H1 (cell line): ENCODE measurements around the gene C2CD3. TPM values are rescaled to one million over a fixed set of nuclear protein-coding genes. Genes with fewer than 3 reads are reported as not detected.
A peak's percentile ranks its signal among the peaks of the same experiment; 100 is the strongest.

Experiments
- CTCF ChIA-PET: fragments of 300-600 bp; sonication (Branson Sonifier 250); formaldehyde crosslinking; loops from one replicate; lab custom pipeline; 2021; ENCODE audit not compliant: partially characterized antibody; lab: Charles Lee
- POLR2A ChIA-PET: fragments of 300-600 bp; sonication (Branson Sonifier 250); formaldehyde crosslinking; loops from one replicate; lab custom pipeline; 2021; ENCODE audit warnings: inconsistent platforms; ENCODE audit not compliant: partially characterized antibody; lab: Charles Lee
- DNase-seq, 2 experiments: peaks; one replicate each; pipeline versions ENCODE4 v3.0.0 to v3.0.0-alpha.2; 2010 to 2022; ENCODE audit warnings: low spot score in 2 of 2, low read depth in 1 of 2, mixed read lengths in 1 of 2
- FAIRE-seq: peaks from 2 replicates; lab custom pipeline; 2011; peaks lifted over from hg19 to GRCh38; lab: Jason Lieb, UNC
- H2AFZ ChIP-seq: 2 replicates; pipeline ENCODE4 v1.8.1; 2012; ENCODE audit warnings: low read length, inconsistent platforms
- H2AK5ac ChIP-seq: 2 replicates; pipeline ENCODE4 v1.6.1; 2013; ENCODE audit warnings: low read depth, low read length
- H2BK120ac ChIP-seq: replicated peaks from 2 replicates; pipeline ENCODE3; 2013; ENCODE audit warnings: low read depth, low read length, inconsistent platforms
- H2BK12ac ChIP-seq: 2 replicates; pipeline ENCODE4 v1.6.1; 2013; ENCODE audit warnings: low read depth, low read length
- H2BK15ac ChIP-seq: 2 replicates; pipeline ENCODE4 v1.6.1; 2013; ENCODE audit warnings: low read length
- H2BK20ac ChIP-seq: 2 replicates; pipeline ENCODE4 v1.6.1; 2013; ENCODE audit warnings: low read length
- H2BK5ac ChIP-seq: 2 replicates; pipeline ENCODE4 v1.6.1; 2013; ENCODE audit warnings: low read depth, low read length
- H3K14ac ChIP-seq: 2 replicates; pipeline ENCODE4 v1.6.1; 2013; ENCODE audit warnings: inconsistent platforms; ENCODE audit not compliant: insufficient read length
- H3K18ac ChIP-seq: 2 replicates; pipeline ENCODE4 v1.6.1; 2013; ENCODE audit warnings: low read length; ENCODE audit errors: extremely low read depth
- H3K23ac ChIP-seq: 2 replicates; pipeline ENCODE4 v1.6.1; 2013; ENCODE audit warnings: inconsistent platforms; ENCODE audit not compliant: insufficient read length
- H3K23me2 ChIP-seq: 2 replicates; pipeline ENCODE4 v1.6.1; 2013; ENCODE audit warnings: low read depth, low read length
- H3K27ac ChIP-seq: 2 replicates; pipeline ENCODE4 v1.6.1; 2011; ENCODE audit warnings: low read depth, low read length, inconsistent platforms
- H3K27me3 ChIP-seq, 4 experiments: replicated peaks in 1 of 4; 1 replicate in 1 of 4; 2 replicates in 3 of 4; pipeline versions ENCODE4 v1.6.1 to v1.8.1; 2011 to 2013; ENCODE audit warnings: low read length in 3 of 4, mild to moderate bottlenecking in 3 of 4, inconsistent platforms in 2 of 4, mixed read lengths in 2 of 4, moderate library complexity in 1 of 4; ENCODE audit not compliant: control insufficient read depth in 3 of 4, insufficient read depth in 3 of 4; ENCODE audit errors: extremely low read depth in 1 of 4
- H3K36me3 ChIP-seq, 4 experiments: 2 replicates each; pipeline versions ENCODE4 v1.6.1 to v1.8.1; 2011 to 2013; ENCODE audit warnings: mild to moderate bottlenecking in 4 of 4, low read length in 3 of 4, moderate library complexity in 2 of 4, control low read depth in 1 of 4, inconsistent platforms in 1 of 4; ENCODE audit not compliant: insufficient read depth in 4 of 4, control insufficient read depth in 2 of 4
- H3K4ac ChIP-seq: replicated peaks from 2 replicates; pipeline ENCODE3; 2013; ENCODE audit warnings: low read length, low read depth, mixed read lengths, inconsistent platforms; ENCODE audit not compliant: insufficient read length
- H3K4me1 ChIP-seq, 4 experiments: replicated peaks in 1 of 4; 1 replicate in 1 of 4; 2 replicates in 3 of 4; pipeline versions ENCODE4 v1.6.1 to v1.8.1; 2011 to 2013; ENCODE audit warnings: low read length in 3 of 4, inconsistent platforms in 2 of 4, mixed read lengths in 1 of 4; ENCODE audit not compliant: insufficient read depth in 4 of 4, control insufficient read depth in 3 of 4
- H3K4me2 ChIP-seq, 2 experiments: 2 replicates each; pipeline versions ENCODE4 v1.6.1 to v1.8.1; 2011 to 2013; ENCODE audit warnings: low read depth in 2 of 2, low read length in 2 of 2, control low read depth in 1 of 2, inconsistent platforms in 1 of 2, mild to moderate bottlenecking in 1 of 2; ENCODE audit not compliant: insufficient read depth in 1 of 2
- H3K4me3 ChIP-seq, 4 experiments: fragments of 200-600, 300-600 bp in 1 of 4; sonication (generic), shearing (Covaris generic), sonication (Bioruptor Twin) in 1 of 4; 2 replicates each; pipeline versions ENCODE4 v1.5.1 to v1.8.1; 2011 to 2016; ENCODE audit warnings: low read length in 4 of 4, low read depth in 3 of 4, control low read depth in 2 of 4, inconsistent platforms in 2 of 4, mild to moderate bottlenecking in 2 of 4, mixed read lengths in 1 of 4, moderate library complexity in 1 of 4; ENCODE audit not compliant: insufficient read depth in 2 of 4; ENCODE audit errors: extremely low read depth in 1 of 4
- H3K56ac ChIP-seq: replicated peaks from 2 replicates; pipeline ENCODE3; 2013; ENCODE audit warnings: low read depth, mild to moderate bottlenecking, mixed read lengths, low read length, inconsistent platforms; ENCODE audit not compliant: insufficient read length
- H3K79me1 ChIP-seq: 2 replicates; pipeline ENCODE4 v1.6.1; 2013; ENCODE audit warnings: low read depth, low read length, control low read depth
- H3K79me2 ChIP-seq, 2 experiments: 2 replicates each; pipeline versions ENCODE4 v1.6.1 to v1.8.1; 2012 to 2013; ENCODE audit warnings: low read length in 2 of 2, mild to moderate bottlenecking in 2 of 2, inconsistent platforms in 1 of 2; ENCODE audit not compliant: insufficient read depth in 2 of 2, control insufficient read depth in 1 of 2
- H3K9ac ChIP-seq, 4 experiments: replicated peaks in 1 of 4; 1 replicate in 1 of 4; 2 replicates in 3 of 4; pipeline versions ENCODE4 v1.6.1 to v1.8.1; 2011 to 2013; ENCODE audit warnings: low read depth in 3 of 4, low read length in 3 of 4, control low read depth in 2 of 4, mild to moderate bottlenecking in 2 of 4, moderate library complexity in 2 of 4, inconsistent platforms in 1 of 4; ENCODE audit errors: extremely low read depth in 1 of 4
- H3K9me3 ChIP-seq, 2 experiments: 2 replicates each; pipeline versions ENCODE4 v1.6.1 to v1.8.1; 2012 to 2013; ENCODE audit warnings: mild to moderate bottlenecking in 2 of 2, moderate library complexity in 2 of 2, control low read depth in 1 of 2, inconsistent platforms in 1 of 2, low read depth in 1 of 2, low read length in 1 of 2, mixed read lengths in 1 of 2; ENCODE audit not compliant: insufficient read depth in 2 of 2
- H4K20me1 ChIP-seq, 2 experiments: replicated peaks in 1 of 2; 2 replicates each; pipeline versions ENCODE3 to v1.8.1; 2011 to 2013; ENCODE audit warnings: inconsistent platforms in 2 of 2, low read length in 2 of 2, mild to moderate bottlenecking in 1 of 2; ENCODE audit not compliant: insufficient read depth in 2 of 2, control insufficient read depth in 1 of 2
- H4K5ac ChIP-seq: 2 replicates; pipeline ENCODE4 v1.6.1; 2013; ENCODE audit warnings: low read length, low read depth, mixed read lengths, inconsistent platforms; ENCODE audit not compliant: insufficient read length
- H4K8ac ChIP-seq: 2 replicates; pipeline ENCODE4 v1.8.0; 2013; ENCODE audit warnings: mild to moderate bottlenecking, moderate library complexity, low read length, inconsistent platforms; ENCODE audit not compliant: insufficient read depth; ENCODE audit errors: extremely low read depth
- H4K91ac ChIP-seq: replicated peaks from 2 replicates; pipeline ENCODE3; 2013; ENCODE audit warnings: low read length, mixed read lengths, inconsistent platforms; ENCODE audit not compliant: insufficient read length
- ATF3 ChIP-seq: IDR thresholded peaks from 2 replicates; pipeline ENCODE4 v1.6.1; 2011; ENCODE audit warnings: low read depth, mild to moderate bottlenecking, low read length; ENCODE audit not compliant: insufficient read depth
- EZH2 ChIP-seq: fragments of 200-600 bp; sonication (generic); IDR thresholded peaks from 2 replicates; pipeline ENCODE4 v1.7.1; 2012; ENCODE audit warnings: low read depth, mild to moderate bottlenecking, moderate library complexity, low read length, inconsistent platforms; ENCODE audit not compliant: severe bottlenecking
- KDM5A ChIP-seq: fragments of 200-600 bp; IDR thresholded peaks from 2 replicates; pipeline ENCODE4 v1.7.1; 2012; ENCODE audit warnings: mild to moderate bottlenecking, low read length, inconsistent platforms, mixed read lengths
- POLR2A ChIP-seq, 2 experiments: IDR thresholded peaks; 1 replicate in 1 of 2; 2 replicates in 1 of 2; pipeline ENCODE4 v1.6.1; 2011; ENCODE audit warnings: low read depth in 2 of 2, low read length in 2 of 2, mild to moderate bottlenecking in 2 of 2; ENCODE audit errors: control extremely low read depth in 1 of 2
- RAD21 ChIP-seq, 2 experiments: IDR thresholded peaks in 1 of 2; conservative IDR thresholded peaks in 1 of 2; 2 replicates each; pipeline ENCODE4 v1.6.1; 2011; ENCODE audit warnings: low read depth in 2 of 2, low read length in 2 of 2, improper control_type of control experiment in 1 of 2, inconsistent platforms in 1 of 2, mild to moderate bottlenecking in 1 of 2, moderate library complexity in 1 of 2
- SIRT6 ChIP-seq: IDR thresholded peaks from one replicate; pipeline ENCODE4 v1.7.1; 2012; ENCODE audit warnings: low read length, inconsistent platforms
- SIX5 ChIP-seq: IDR thresholded peaks from 2 replicates; pipeline ENCODE4 v1.6.1; 2011; ENCODE audit warnings: mild to moderate bottlenecking, low read depth, low read length
- TAF1 ChIP-seq: IDR thresholded peaks from 2 replicates; pipeline ENCODE4 v1.6.1; 2011; ENCODE audit warnings: mild to moderate bottlenecking, low read depth, low read length
- WGBS, 2 experiments: shearing (Covaris generic) in 1 of 2; methylation state at CpG; one replicate each; pipeline versions ENCODE4 v1.1.6 to v1.1.7; 2013 to 2015; ENCODE audit warnings: low lambda C conversion rate in 2 of 2, mixed read lengths in 2 of 2, inconsistent platforms in 1 of 2, low coverage in 1 of 2, missing lambda C conversion rate in 1 of 2; ENCODE audit not compliant: insufficient replicate concordance in 2 of 2, insufficient coverage in 1 of 2, insufficient read length in 1 of 2; ENCODE audit errors: extremely low coverage in 1 of 2, missing lambda C conversion rate in 1 of 2; 5-methylcytosine and 5-hydroxymethylcytosine counted together
- polyA plus RNA-seq, 7 experiments: library from polyadenylated mRNA; depleted of rRNA in 3 of 7; stranded (reverse) in 5 of 7; unstranded in 2 of 7; fragments of >200 nt in 5 of 7; fragments of 200-250 nt in 2 of 7; gene quantifications; 1 replicate in 5 of 7; 2 replicates in 1 of 7; 4 replicates in 1 of 7; pipeline versions ENCODE4 v1.2.1 to v1.2.3, GENCODE V29; 2011 to 2013; ENCODE audit warnings: missing spikeins in 2 of 7, mixed read lengths in 2 of 7
- total RNA-seq: library from RNA; stranded (reverse); fragmentation: NEBNext Ultra II Directional; extraction: Animal tissue kit (Norgen Biotek cat#: 25700); gene quantifications from 2 replicates; pipeline ENCODE4 v1.2.1, GENCODE V29; 2021
- TF ChIP-seq, protein P1 (sequence below), 3 experiments: IDR thresholded peaks; 1 replicate in 2 of 3; 2 replicates in 1 of 3; pipeline versions ENCODE4 v1.5.1 to v1.6.1; 2011; ENCODE audit warnings: low read length in 3 of 3, mild to moderate bottlenecking in 3 of 3, inconsistent platforms in 2 of 3, low read depth in 1 of 3, moderate library complexity in 1 of 3; ENCODE audit not compliant: insufficient read depth in 1 of 3; ENCODE audit errors: control extremely low read depth in 1 of 3

Gene C2CD3
- total and polyA plus RNA-seq, 2 of the 8 experiments (the other 6 are each of a cell fraction or from before 2014, with no cell fraction given), result 11.0 to 29.1 TPM

DNA sequence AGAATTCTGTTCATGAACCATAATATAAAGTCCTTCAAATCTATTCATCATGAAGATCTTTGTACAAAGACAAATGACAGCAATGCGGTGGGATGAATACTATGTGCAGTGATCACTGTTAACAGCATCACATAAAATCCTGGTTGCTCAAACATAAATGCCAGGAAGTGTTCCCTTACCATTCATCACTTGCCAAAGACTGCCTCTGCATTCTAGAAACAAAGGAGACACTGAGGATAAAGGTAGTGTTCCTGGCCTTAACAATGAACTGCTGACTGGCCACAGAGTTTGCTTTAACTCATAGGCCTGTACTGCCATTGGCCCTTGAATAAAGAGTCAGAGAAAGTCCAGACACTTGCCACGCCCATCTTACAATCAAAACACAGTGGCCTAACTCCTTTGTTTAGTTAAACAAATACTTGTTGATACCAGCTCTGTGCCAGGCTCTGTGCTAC is 29.5 kb downstream of the C2CD3 start:
- H3K4me2 ChIP-seq, result 0 out of 4 replicates have a peak overlapping the region, but pooled peaks of 1 of the 2 experiments have one; percentile 5

More for the DNA sequence above, 29.5 kb downstream of the C2CD3 start:
- DNase-seq, result no peak
- no peaks in the 10 kb centered on the region for H4K20me1 ChIP-seq
- peak overlapping the region; percentile 2; the same call in 1 of the 2 replicates for H2BK5ac ChIP-seq
- ChIA-PET POLR2A (interaction anchor here (0.5 kb wide), 1 partner anchor 11 kb away, joined by 3 read pairs; no protein-coding TSS in a partner anchor), CTCF (no interaction called here)
- no peak overlapping the region for H4K91ac ChIP-seq
- H4K5ac ChIP-seq, result no peak overlapping the region
- H3K36me3 ChIP-seq, result peaks cover 0 to 21% (median 2%) of the 10 kb centered on the region in 4 experiments; a peak in 5 of 8 replicates
- H2BK20ac ChIP-seq, result no peak overlapping the region
- H3K4ac ChIP-seq, result no peak overlapping the region
- H3K23ac ChIP-seq, result no peak overlapping the region
- no peak overlapping the region for H2BK120ac ChIP-seq
- no peaks in the 10 kb centered on the region for H3K79me2 ChIP-seq
- H3K27ac ChIP-seq, result 0 out of 2 replicates have a peak overlapping the region, but pooled peaks have one; percentile 18
- H4K8ac ChIP-seq, result no peak overlapping the region
- H2BK12ac ChIP-seq, result peak overlapping the region; percentile 41; the same call in 1 of the 2 replicates
- no peaks in the 10 kb centered on the region; the same call in 1 of the 2 replicates for H3K79me1 ChIP-seq
- no peak for FAIRE-seq
- peaks cover 0 to 14% (median 7%) of the 10 kb centered on the region in 4 experiments; a peak in 5 of 7 replicates for H3K4me1 ChIP-seq
- H3K9ac ChIP-seq, result no peak overlapping the region; a peak in 1 of 7 replicates
- H3K4me3 ChIP-seq, result no peak overlapping the region
- no peaks in the 10 kb centered on the region for H3K23me2 ChIP-seq
- 80% methylated on average over 2 of the region's 2 CpGs; no CpG with 5 or more reads in 1 of the 2 experiments for WGBS, 2 experiments
- H2AFZ ChIP-seq, result no peak overlapping the region
- H3K56ac ChIP-seq, result no peak overlapping the region
- H2BK15ac ChIP-seq, result no peak overlapping the region
- H3K14ac ChIP-seq, result no peak overlapping the region
- H3K9me3 ChIP-seq, result no peaks in the 10 kb centered on the region
- peak overlapping the region; percentile 54; the same call in 1 of the 2 replicates for H2AK5ac ChIP-seq
- H3K27me3 ChIP-seq, result no peaks in the 10 kb centered on the region
- H3K18ac ChIP-seq, result no peak overlapping the region
- TF ChIP-seq SIRT6 (no peak), ATF3 (no peak), EZH2 (no peak), SIX5 (no peak), KDM5A (no peak), TAF1 (peak; percentile 26; the same call in 1 of the 2 replicates), RAD21 (IDR thresholded peaks at IDR 0.05 in 1 of 2, conservative IDR thresholded peaks at IDR 0.05 in 1 of 2; ENCODE audit: low read depth in 2 of 2, low read length in 2 of 2) (no peak), POLR2A (IDR thresholded peaks at IDR 0.05; ENCODE audit: control extremely low read depth in 1 of 2, low read depth in 2 of 2, low read length in 2 of 2) (0 out of 3 replicates have a peak, but pooled peaks of 1 of the 2 experiments have one; percentile 27)
- TF ChIP-seq, protein P1, sequence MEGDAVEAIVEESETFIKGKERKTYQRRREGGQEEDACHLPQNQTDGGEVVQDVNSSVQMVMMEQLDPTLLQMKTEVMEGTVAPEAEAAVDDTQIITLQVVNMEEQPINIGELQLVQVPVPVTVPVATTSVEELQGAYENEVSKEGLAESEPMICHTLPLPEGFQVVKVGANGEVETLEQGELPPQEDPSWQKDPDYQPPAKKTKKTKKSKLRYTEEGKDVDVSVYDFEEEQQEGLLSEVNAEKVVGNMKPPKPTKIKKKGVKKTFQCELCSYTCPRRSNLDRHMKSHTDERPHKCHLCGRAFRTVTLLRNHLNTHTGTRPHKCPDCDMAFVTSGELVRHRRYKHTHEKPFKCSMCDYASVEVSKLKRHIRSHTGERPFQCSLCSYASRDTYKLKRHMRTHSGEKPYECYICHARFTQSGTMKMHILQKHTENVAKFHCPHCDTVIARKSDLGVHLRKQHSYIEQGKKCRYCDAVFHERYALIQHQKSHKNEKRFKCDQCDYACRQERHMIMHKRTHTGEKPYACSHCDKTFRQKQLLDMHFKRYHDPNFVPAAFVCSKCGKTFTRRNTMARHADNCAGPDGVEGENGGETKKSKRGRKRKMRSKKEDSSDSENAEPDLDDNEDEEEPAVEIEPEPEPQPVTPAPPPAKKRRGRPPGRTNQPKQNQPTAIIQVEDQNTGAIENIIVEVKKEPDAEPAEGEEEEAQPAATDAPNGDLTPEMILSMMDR (IDR thresholded peaks at IDR 0.05; ENCODE audit: control extremely low read depth in 1 of 3, insufficient read depth in 1 of 3, low read depth in 1 of 3, low read length in 3 of 3), result no peak
